HepG2 (cell line): Measurements from ENCODE around the gene TLCD3A. TPM values are rescaled to one million over a fixed set of nuclear protein-coding genes. Genes with fewer than 3 reads are reported as not detected.

ENCODE experiments used
- ATF7 ChIP-seq, 2 experiments: fragments of 450-650 bp in 1 of 2; sonication (generic) in 1 of 2; formaldehyde crosslinking in 1 of 2; IDR thresholded peaks; 2 replicates each; pipeline versions ENCODE4 v1.4.0 to v1.6.1; 2016 to 2020; ENCODE audit warnings: antibody characterized with exemption in 1 of 2, mild to moderate bottlenecking in 1 of 2, missing genetic modification reagents in 1 of 2
- CBX1 ChIP-seq: IDR thresholded peaks from one replicate; pipeline ENCODE4 v1.6.1; 2016; ENCODE audit warnings: antibody characterized with exemption, low read depth
- DPF2 ChIP-seq: sonication (generic); formaldehyde crosslinking; IDR thresholded peaks from 2 replicates; pipeline ENCODE4 v1.4.0; 2020; ENCODE audit warnings: mild to moderate bottlenecking, low read depth, missing genetic modification reagents, borderline replicate concordance
- ESRRA ChIP-seq: sonication (generic); formaldehyde crosslinking; IDR thresholded peaks from 2 replicates; pipeline ENCODE4 v1.5.1; 2020; ENCODE audit warnings: mild to moderate bottlenecking, low read depth, missing genetic modification reagents
- ETV5 ChIP-seq: IDR thresholded peaks from 2 replicates; pipeline ENCODE4 v1.6.1; 2018; ENCODE audit warnings: missing biosample characterization, missing genetic modification reagents, inconsistent platforms, borderline replicate concordance
- FOXA1 ChIP-seq, 2 experiments: fragments of 450-650 bp in 1 of 2; sonication (generic) in 1 of 2; formaldehyde crosslinking in 1 of 2; IDR thresholded peaks; 2 replicates each; pipeline versions ENCODE4 v1.4.0 to v1.6.1; 2016 to 2020; ENCODE audit warnings: missing genetic modification reagents in 1 of 2
- GPN1 ChIP-seq: sonication (generic); formaldehyde crosslinking; IDR thresholded peaks from 2 replicates; pipeline ENCODE4 v1.5.1; 2020; ENCODE audit warnings: missing genetic modification reagents, borderline replicate concordance
- MXI1 ChIP-seq: IDR thresholded peaks from 3 replicates; pipeline ENCODE4 v1.6.1; 2012; ENCODE audit warnings: low read depth, low read length, inconsistent platforms, borderline replicate concordance
- MYNN ChIP-seq: sonication (generic); formaldehyde crosslinking; IDR thresholded peaks from 2 replicates; pipeline ENCODE4 v1.4.0; 2020; ENCODE audit warnings: mild to moderate bottlenecking, low read depth, missing genetic modification reagents
- NR0B2 ChIP-seq: sonication (generic); formaldehyde crosslinking; IDR thresholded peaks from 2 replicates; pipeline ENCODE4 v1.4.0; 2020; ENCODE audit warnings: mild to moderate bottlenecking, missing genetic modification reagents
- POGZ ChIP-seq: sonication (generic); formaldehyde crosslinking; IDR thresholded peaks from 2 replicates; pipeline ENCODE4 v1.4.0; 2020; ENCODE audit warnings: mild to moderate bottlenecking, missing genetic modification reagents
- PRPF4 ChIP-seq: fragments of 200-400 bp; formaldehyde crosslinking; IDR thresholded peaks from 2 replicates; pipeline ENCODE4 v1.6.1; 2016; ENCODE audit warnings: low read length, low read depth; ENCODE audit not compliant: poor library complexity, severe bottlenecking
- SMAD1 ChIP-seq: sonication (generic); formaldehyde crosslinking; IDR thresholded peaks from 2 replicates; pipeline ENCODE4 v1.4.0; 2020; ENCODE audit warnings: missing genetic modification reagents, low read depth, mild to moderate bottlenecking, borderline replicate concordance
- SPEN ChIP-seq: sonication (generic); formaldehyde crosslinking; IDR thresholded peaks from 2 replicates; pipeline ENCODE4 v1.5.1; 2020; ENCODE audit warnings: low read depth, mild to moderate bottlenecking, missing genetic modification reagents
- TARDBP ChIP-seq: sonication (generic); formaldehyde crosslinking; IDR thresholded peaks from 2 replicates; pipeline ENCODE4 v1.8.0; 2022; ENCODE audit warnings: mild to moderate bottlenecking, missing genetic modification reagents
- TERF1 ChIP-seq: sonication (generic); formaldehyde crosslinking; IDR thresholded peaks from 2 replicates; pipeline ENCODE4 v1.8.0; 2022; ENCODE audit warnings: mild to moderate bottlenecking, missing genetic modification reagents, moderate library complexity
- THAP9 ChIP-seq: sonication (generic); formaldehyde crosslinking; IDR thresholded peaks from 2 replicates; pipeline ENCODE4; 2020; ENCODE audit warnings: missing genetic modification reagents, mild to moderate bottlenecking, borderline replicate concordance
- ZBTB38 ChIP-seq: sonication (generic); formaldehyde crosslinking; IDR thresholded peaks from 2 replicates; pipeline ENCODE4 v1.5.1; 2020; ENCODE audit warnings: mild to moderate bottlenecking, missing genetic modification reagents
- ZNF143 ChIP-seq: sonication (generic); formaldehyde crosslinking; IDR thresholded peaks from 2 replicates; pipeline ENCODE4 v1.4.0; 2020; ENCODE audit warnings: missing genetic modification reagents
- ZNF547 ChIP-seq: sonication (generic); formaldehyde crosslinking; IDR thresholded peaks from 2 replicates; pipeline ENCODE4 v1.5.1; 2020; ENCODE audit warnings: mild to moderate bottlenecking, missing genetic modification reagents
- ZNF687 ChIP-seq: sonication (generic); formaldehyde crosslinking; IDR thresholded peaks from 2 replicates; pipeline ENCODE4 v1.5.1; 2020; ENCODE audit warnings: mild to moderate bottlenecking, missing genetic modification reagents, moderate library complexity
- polyA plus RNA-seq, 8 experiments: library from polyadenylated mRNA; depleted of rRNA in 3 of 8; stranded (reverse) in 7 of 8; unstranded in 1 of 8; fragments of >200 nt; fragmentation: Illumina TruSeq in 4 of 8; extraction: Trizol in 4 of 8; gene quantifications; 2 replicates each; pipeline versions ENCODE4 v1.2.1 to v1.2.3, GENCODE V29; 2011 to 2016; ENCODE audit warnings: low read depth in 4 of 8, missing spikeins in 1 of 8, mixed read lengths in 1 of 8; ENCODE audit not compliant: insufficient read depth in 1 of 8
- total RNA-seq, 5 experiments: library from RNA; depleted of rRNA; stranded (reverse); fragments of >200 nt; fragmentation: Illumina TruSeq; extraction: Trizol; gene quantifications; 2 replicates each; pipeline ENCODE4 v1.2.3, GENCODE V29; 2016; ENCODE audit warnings: low read depth in 1 of 5

TLCD3A gene
- total and polyA plus RNA-seq, 2 of the 13 experiments (the other 11 are each of a cell fraction or from before 2014, with no cell fraction given), result 25.2 to 46.6 TPM

GRCh38 chr17:726271-726919 is 6.0 kb upstream of the TLCD3A start (continued):
- TF ChIP-seq ZNF547 (CRISPR knock-in tag), result no peak
- TF ChIP-seq ATF7 (IDR thresholded peaks at IDR 0.05), result peak; percentile 21; the same call in 1 of the 2 replicates
- TF ChIP-seq ATF7 (CRISPR knock-in tag; IDR thresholded peaks at IDR 0.05), result no peak
- TF ChIP-seq NR0B2, result no peak
- no peak for TF ChIP-seq MYNN (CRISPR knock-in tag)
- no peak for TF ChIP-seq POGZ (CRISPR knock-in tag)
- TF ChIP-seq GPN1 (CRISPR knock-in tag), result no peak
- no peak for TF ChIP-seq ZNF143 (CRISPR knock-in tag)
- no peak for TF ChIP-seq SPEN
- TF ChIP-seq TARDBP, result 0 out of 2 replicates have a peak, but pooled peaks have one; percentile 21
- TF ChIP-seq ESRRA, result no peak
- TF ChIP-seq FOXA1 (IDR thresholded peaks at IDR 0.05), result no peak
- no peak for TF ChIP-seq FOXA1 (CRISPR knock-in tag; IDR thresholded peaks at IDR 0.05)
- TF ChIP-seq CBX1, result no peak
- peak; percentile 80 for TF ChIP-seq ZBTB38 (CRISPR knock-in tag)
- no peak for TF ChIP-seq PRPF4
- peak; percentile 88 for TF ChIP-seq THAP9 (CRISPR knock-in tag)
- TF ChIP-seq DPF2 (CRISPR knock-in tag), result no peak
- TF ChIP-seq SMAD1, result no peak
- TF ChIP-seq TERF1 (CRISPR knock-in tag), result 0 out of 2 replicates have a peak, but pooled peaks have one; percentile 50
- no peak for TF ChIP-seq ETV5
- TF ChIP-seq ZNF687 (CRISPR knock-in tag), result peak; percentile 46
- TF ChIP-seq MXI1, result 0 out of 3 replicates have a peak, but pooled peaks have one; percentile 6
